HG03469 (cell line): ENCODE results near the gene CTDSP1.

Source experiments
- ATAC-seq: cut with Tn5 transposase; IDR thresholded peaks from one replicate; pipeline ENCODE4 v1.9.1; 2021; ENCODE audit warnings: mild to moderate bottlenecking, moderate library complexity, moderate number of reproducible peaks; ENCODE audit not compliant: unreplicated experiment

CTDSP1 gene

GRCh38 chr2:218422403-218423086 lies 22.9 kb downstream of the CTDSP1 start:
- no peak for ATAC-seq

GRCh38 chr2:218423584-218423983 lies 23.9 kb downstream of the CTDSP1 start:
- ATAC-seq, result no peak

- ATAC-seq, result no peak
Measured at GRCh38 chr2:218425531-218425930, 25.9 kb downstream of the CTDSP1 start.

GRCh38 chr2:218427741-218428140 lies 28.1 kb downstream of the CTDSP1 start:
- ATAC-seq, result no peak

- ATAC-seq, result no peak
Measured at GRCh38 chr2:218428846-218429558, 29.3 kb downstream of the CTDSP1 start.

- ATAC-seq, result no peak
Measured at GRCh38 chr2:218429911-218430692, 30.4 kb downstream of the CTDSP1 start.

- ATAC-seq, result no peak
Measured at GRCh38 chr2:218430721-218431120, 31.1 kb downstream of the CTDSP1 start.

GRCh38 chr2:218431878-218432277 lies 32.2 kb downstream of the CTDSP1 start:
- ATAC-seq, result no peak

- no peak for ATAC-seq
Measured at GRCh38 chr2:218432676-218433365, 33.2 kb downstream of the CTDSP1 start.

- ATAC-seq, result no peak
Measured at GRCh38 chr2:218434456-218434855, 34.8 kb downstream of the CTDSP1 start.

- ATAC-seq, result no peak
Measured at GRCh38 chr2:218435003-218435982, 35.6 kb downstream of the CTDSP1 start.

- ATAC-seq, result no peak
Measured at GRCh38 chr2:218436992-218437391, 37.3 kb downstream of the CTDSP1 start.

GRCh38 chr2:218437969-218438368 lies 38.3 kb downstream of the CTDSP1 start:
- no peak for ATAC-seq

GRCh38 chr2:218438596-218438995 lies 38.9 kb downstream of the CTDSP1 start:
- ATAC-seq, result no peak

GRCh38 chr2:218444692-218445357 lies 45.2 kb downstream of the CTDSP1 start:
- ATAC-seq, result no peak

GRCh38 chr2:218445602-218446001 lies 45.9 kb downstream of the CTDSP1 start:
- no peak for ATAC-seq

GRCh38 chr2:218446547-218446946 lies 46.9 kb downstream of the CTDSP1 start:
- ATAC-seq, result no peak

- ATAC-seq, result no peak
Measured at GRCh38 chr2:218447072-218447471, 47.4 kb downstream of the CTDSP1 start.

GRCh38 chr2:218448934-218449333 lies 49.3 kb downstream of the CTDSP1 start:
- ATAC-seq, result no peak
